DMS114 treated with DMSO at 0.1 percent for 48 hours (cell line): ENCODE results near the gene BLACAT1.
"Not testable (repeated sequence)": the region's sequence is repeated elsewhere in the genome, so short reads cannot be mapped to it uniquely, and the experiment has no call there.

Experiments used
- DNase-seq: peaks from one replicate; lab custom pipeline; 2025; ENCODE audit not compliant: unreplicated experiment; lab: John Stamatoyannopoulos, UW

BLACAT1 gene

GRCh38 chr1:205484985-205485967 lies 29.4 kb upstream of the BLACAT1 start:
- DNase-seq, result peak; percentile 72

GRCh38 chr1:205483372-205483771 lies 27.5 kb upstream of the BLACAT1 start:
- DNase-seq, result no peak

- not testable (repeated sequence) for DNase-seq
Observed at GRCh38 chr1:205482587-205482986, 26.7 kb upstream of the BLACAT1 start.

GRCh38 chr1:205481629-205482151 lies 25.8 kb upstream of the BLACAT1 start:
- DNase-seq, result no peak

GRCh38 chr1:205481218-205481617 lies 25.4 kb upstream of the BLACAT1 start:
- DNase-seq, result no peak

- no peak for DNase-seq
Observed at GRCh38 chr1:205480349-205480985, 24.6 kb upstream of the BLACAT1 start.

- DNase-seq, result not testable (repeated sequence)
Observed at GRCh38 chr1:205478985-205479384, 23.1 kb upstream of the BLACAT1 start.

GRCh38 chr1:205477759-205478247 lies 22.0 kb upstream of the BLACAT1 start:
- no peak for DNase-seq

- no peak for DNase-seq
Observed at GRCh38 chr1:205477121-205477758, 21.4 kb upstream of the BLACAT1 start.

GRCh38 chr1:205476648-205477047 lies 20.8 kb upstream of the BLACAT1 start:
- no peak for DNase-seq

GRCh38 chr1:205475855-205476254 lies 20.0 kb upstream of the BLACAT1 start:
- no peak for DNase-seq

- no peak for DNase-seq
Observed at GRCh38 chr1:205474571-205474970, 18.7 kb upstream of the BLACAT1 start.

GRCh38 chr1:205473966-205474365 lies 18.1 kb upstream of the BLACAT1 start:
- DNase-seq, result no peak

GRCh38 chr1:205473475-205473874 lies 17.6 kb upstream of the BLACAT1 start:
- DNase-seq, result no peak

- DNase-seq, result no peak
Observed at GRCh38 chr1:205472737-205473441, 17.0 kb upstream of the BLACAT1 start.

GRCh38 chr1:205470131-205470530 lies 14.3 kb upstream of the BLACAT1 start:
- DNase-seq, result no peak

- no peak for DNase-seq
Observed at GRCh38 chr1:205466595-205467220, 10.9 kb upstream of the BLACAT1 start.

GRCh38 chr1:205465392-205465791 lies 9.5 kb upstream of the BLACAT1 start:
- no peak for DNase-seq

- DNase-seq, result no peak
Observed at GRCh38 chr1:205458777-205459566, 3.1 kb upstream of the BLACAT1 start.
